ENCODE measurements around the gene ADCY5.

ADCY5 gene

GRCh38 chr3:123278446-123278845 is 170.4 kb downstream of the ADCY5 start:
- TF ChIP-seq, protein P1, sequence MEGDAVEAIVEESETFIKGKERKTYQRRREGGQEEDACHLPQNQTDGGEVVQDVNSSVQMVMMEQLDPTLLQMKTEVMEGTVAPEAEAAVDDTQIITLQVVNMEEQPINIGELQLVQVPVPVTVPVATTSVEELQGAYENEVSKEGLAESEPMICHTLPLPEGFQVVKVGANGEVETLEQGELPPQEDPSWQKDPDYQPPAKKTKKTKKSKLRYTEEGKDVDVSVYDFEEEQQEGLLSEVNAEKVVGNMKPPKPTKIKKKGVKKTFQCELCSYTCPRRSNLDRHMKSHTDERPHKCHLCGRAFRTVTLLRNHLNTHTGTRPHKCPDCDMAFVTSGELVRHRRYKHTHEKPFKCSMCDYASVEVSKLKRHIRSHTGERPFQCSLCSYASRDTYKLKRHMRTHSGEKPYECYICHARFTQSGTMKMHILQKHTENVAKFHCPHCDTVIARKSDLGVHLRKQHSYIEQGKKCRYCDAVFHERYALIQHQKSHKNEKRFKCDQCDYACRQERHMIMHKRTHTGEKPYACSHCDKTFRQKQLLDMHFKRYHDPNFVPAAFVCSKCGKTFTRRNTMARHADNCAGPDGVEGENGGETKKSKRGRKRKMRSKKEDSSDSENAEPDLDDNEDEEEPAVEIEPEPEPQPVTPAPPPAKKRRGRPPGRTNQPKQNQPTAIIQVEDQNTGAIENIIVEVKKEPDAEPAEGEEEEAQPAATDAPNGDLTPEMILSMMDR (conservative IDR thresholded peaks at IDR 0.05; ENCODE audit: low read depth, low read length) = no peak
- H3K4me3 ChIP-seq (ENCODE audit: low read depth, low read length) = no peak overlapping the region
- DNase-seq (ENCODE audit: low read depth) = no peak

DNA sequence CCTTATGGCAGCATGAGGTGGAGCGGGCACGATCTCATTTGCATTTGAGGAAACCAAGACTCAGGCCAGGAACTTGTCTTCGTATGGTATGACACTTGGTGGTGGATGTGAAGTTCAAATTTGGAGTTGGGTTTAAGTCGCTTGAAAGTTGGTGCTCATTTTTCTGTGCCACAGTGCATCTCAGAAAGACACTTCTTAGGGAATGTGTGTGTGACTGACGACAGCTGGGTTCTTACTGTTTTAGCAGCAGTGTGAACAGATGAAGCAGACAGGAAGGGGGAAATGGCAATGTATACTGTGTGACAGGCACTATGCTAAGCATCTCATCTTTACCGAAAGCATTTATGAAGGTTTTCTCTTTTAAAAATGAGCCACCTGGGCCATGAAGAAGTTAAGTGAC is 171.8 kb downstream of the ADCY5 start:
- H3K4me3 ChIP-seq (ENCODE audit: low read depth, low read length) = no peak overlapping the region
- TF ChIP-seq, protein P1 (conservative IDR thresholded peaks at IDR 0.05; ENCODE audit: low read depth, low read length) = no peak
- no peak for DNase-seq (ENCODE audit: low read depth)

GRCh38 chr3:123276346-123277006 is 172.4 kb downstream of the ADCY5 start:
- no peak for DNase-seq (ENCODE audit: low read depth)
- TF ChIP-seq, protein P1 (conservative IDR thresholded peaks at IDR 0.05; ENCODE audit: low read depth, low read length) = no peak
- no peak overlapping the region for H3K4me3 ChIP-seq (ENCODE audit: low read depth, low read length)

DNA sequence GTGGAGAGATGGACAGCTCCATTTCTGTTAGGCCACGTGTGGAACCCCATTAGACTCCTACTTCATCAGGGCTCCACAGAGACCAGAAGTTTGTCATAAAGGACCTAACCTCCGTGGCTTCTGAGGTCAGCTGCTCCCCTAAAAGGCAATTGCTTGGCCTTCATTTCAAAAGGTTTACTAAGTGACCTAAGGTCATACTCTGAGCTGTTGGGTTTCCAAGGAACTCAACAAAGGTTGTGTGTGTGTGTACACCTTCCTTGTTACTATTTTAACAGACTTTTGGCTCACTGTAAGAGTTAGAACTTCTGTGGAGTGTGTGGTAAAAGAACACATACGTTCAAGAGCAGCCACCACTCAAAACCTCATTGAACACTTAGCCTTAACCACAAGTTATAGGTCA is 173.2 kb downstream of the ADCY5 start:
- peak; percentile 8 for DNase-seq (ENCODE audit: low read depth)
- no peak overlapping the region for H3K4me3 ChIP-seq (ENCODE audit: low read depth, low read length)
- TF ChIP-seq, protein P1 (conservative IDR thresholded peaks at IDR 0.05; ENCODE audit: low read depth, low read length) = no peak

DNA sequence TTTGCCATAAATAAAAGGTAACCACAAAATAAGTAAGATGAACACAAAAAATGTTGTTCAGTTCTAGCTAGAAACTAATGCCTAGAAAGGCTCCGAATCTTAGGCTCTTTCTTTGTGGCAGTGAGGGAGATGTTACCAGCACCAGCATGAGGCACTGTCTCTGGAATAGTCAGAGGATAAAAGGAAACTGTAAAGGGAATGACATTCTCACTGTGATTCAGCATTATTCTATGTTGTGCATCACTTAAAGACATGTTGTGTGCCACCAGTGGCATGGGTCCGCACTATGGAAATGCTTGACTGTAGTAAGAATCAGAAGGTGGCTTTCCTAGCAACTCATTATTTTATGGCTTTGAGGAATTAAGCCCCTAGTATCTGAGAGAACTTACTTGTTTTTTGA is 176.3 kb downstream of the ADCY5 start:
- peak; percentile 26 for DNase-seq (ENCODE audit: low read depth)
- H3K4me3 ChIP-seq (ENCODE audit: low read depth, low read length) = no peak overlapping the region
- TF ChIP-seq, protein P1 (conservative IDR thresholded peaks at IDR 0.05; ENCODE audit: low read depth, low read length) = no peak

DNA sequence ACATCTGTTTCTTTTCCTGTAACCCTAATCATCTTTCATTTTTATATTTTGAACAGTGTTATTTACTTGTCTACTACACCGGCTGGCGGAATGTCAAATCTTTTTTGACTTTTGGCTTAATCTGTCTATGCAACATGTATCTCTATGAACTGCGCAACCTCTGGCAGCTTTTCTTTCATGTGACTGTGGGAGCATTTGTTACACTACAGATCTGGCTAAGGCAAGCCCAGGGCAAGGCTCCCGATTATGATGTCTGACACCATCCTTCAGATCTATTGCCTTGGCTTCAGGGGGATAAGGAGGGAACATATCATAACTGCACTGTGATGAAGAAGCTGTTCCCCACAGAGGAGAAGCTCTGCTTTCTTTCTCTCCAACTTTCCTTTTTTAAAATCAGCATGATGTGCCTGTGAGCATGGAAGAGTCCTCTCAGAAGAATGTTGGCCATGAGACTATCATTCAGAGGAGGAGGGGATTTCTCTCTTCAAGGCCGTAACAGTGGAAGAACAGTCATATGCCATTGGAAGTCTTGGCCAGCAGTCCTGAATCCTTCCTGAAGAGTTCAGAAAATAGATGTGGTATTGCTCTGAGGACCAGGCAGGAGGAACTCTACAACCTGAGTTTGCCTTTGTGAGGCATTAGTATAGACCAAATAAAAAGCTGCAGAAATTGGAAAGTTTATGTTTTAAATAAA is 177.3 kb downstream of the ADCY5 start:
- no peak for DNase-seq (ENCODE audit: low read depth)
- no peak overlapping the region for H3K4me3 ChIP-seq (ENCODE audit: low read depth, low read length)
- TF ChIP-seq, protein P1 (conservative IDR thresholded peaks at IDR 0.05; ENCODE audit: low read depth, low read length) = no peak

GRCh38 chr3:123270818-123271217 is 178.1 kb downstream of the ADCY5 start:
- no peak for DNase-seq (ENCODE audit: low read depth)
- H3K4me3 ChIP-seq (ENCODE audit: low read depth, low read length) = no peak overlapping the region
- TF ChIP-seq, protein P1 (conservative IDR thresholded peaks at IDR 0.05; ENCODE audit: low read depth, low read length) = no peak
